Keratinocyte (primary cell): Measurements from ENCODE around the gene ZNF212.

ENCODE experiments used
- CTCF ChIP-seq, 3 experiments: IDR thresholded peaks in 1 of 3; conservative IDR thresholded peaks in 1 of 3; optimal IDR thresholded peaks in 1 of 3; 2 replicates in 2 of 3; 3 replicates in 1 of 3; pipeline versions ENCODE3 to v1.5.1; 2011; ENCODE audit warnings: low read length in 3 of 3, mild to moderate bottlenecking in 3 of 3, moderate library complexity in 2 of 3, control low read depth in 1 of 3, inconsistent platforms in 1 of 3; ENCODE audit not compliant: insufficient read depth in 2 of 3; ENCODE audit errors: extremely low read depth in 1 of 3
- EZH2 ChIP-seq: IDR thresholded peaks from one replicate; pipeline ENCODE4 v1.6.1; 2012; ENCODE audit warnings: inconsistent platforms, mild to moderate bottlenecking, low read length, moderate library complexity

- TF ChIP-seq CTCF (optimal IDR thresholded peaks at IDR 0.05 in 1 of 3, IDR thresholded peaks at IDR 0.05 in 1 of 3, conservative IDR thresholded peaks at IDR 0.05 in 1 of 3; ENCODE audit: extremely low read depth in 1 of 3, insufficient read depth in 2 of 3, low read length in 3 of 3) (peak; percentile 71 to 91 (median 73)), EZH2 (no peak)
Measured at GRCh38 chr7:149209518-149210269, 29.8 kb upstream of the ZNF212 start.
